Parathyroid adenoma (tissue), 2 donors: ENCODE results near the gene SKIC2.

Source experiments
- H2AFZ ChIP-seq: fragments of 300-600 bp; sonication (generic); one replicate; pipeline ENCODE4 v1.7.0; 2017; ENCODE audit warnings: antibody characterized with exemption, mild to moderate bottlenecking
- H3K27ac ChIP-seq: fragments of 300-600 bp; sonication (generic); one replicate; pipeline ENCODE4 v1.7.0; 2017
- H3K27me3 ChIP-seq: fragments of 300-600 bp; sonication (generic); one replicate; pipeline ENCODE4 v1.7.0; 2017; ENCODE audit warnings: low read length; ENCODE audit not compliant: control insufficient read depth, insufficient read depth
- H3K36me3 ChIP-seq: fragments of 300-600 bp; sonication (generic); one replicate; pipeline ENCODE4 v1.7.0; 2017; ENCODE audit warnings: low read length; ENCODE audit not compliant: control insufficient read depth, insufficient read depth
- H3K4me1 ChIP-seq: fragments of 300-600 bp; sonication (generic); one replicate; pipeline ENCODE4 v1.7.0; 2017; ENCODE audit warnings: control low read depth
- H3K4me2 ChIP-seq: fragments of 300-600 bp; sonication (generic); one replicate; pipeline ENCODE4 v1.7.0; 2017; ENCODE audit warnings: low read length
- H3K4me3 ChIP-seq: fragments of 300-600 bp; sonication (generic); one replicate; pipeline ENCODE4 v1.7.0; 2017; ENCODE audit warnings: low read depth, low read length
- H3K79me2 ChIP-seq: fragments of 300-600 bp; sonication (generic); one replicate; pipeline ENCODE4 v1.7.0; 2017; ENCODE audit warnings: control low read depth
- H3K9ac ChIP-seq: fragments of 300-600 bp; sonication (generic); one replicate; pipeline ENCODE4 v1.7.0; 2017; ENCODE audit warnings: mild to moderate bottlenecking
- H3K9me3 ChIP-seq: fragments of 300-600 bp; sonication (generic); one replicate; pipeline ENCODE4 v1.7.0; 2017; ENCODE audit warnings: low read length; ENCODE audit not compliant: control insufficient read depth
- TF ChIP-seq, protein P1 (sequence below): fragments of 300-600 bp; sonication (generic); IDR thresholded peaks from one replicate; pipeline ENCODE4 v1.7.0; 2017; ENCODE audit warnings: antibody characterized with exemption, mild to moderate bottlenecking
- donor health status: primary hyperparathyroidism.

SKIC2 gene

DNA sequence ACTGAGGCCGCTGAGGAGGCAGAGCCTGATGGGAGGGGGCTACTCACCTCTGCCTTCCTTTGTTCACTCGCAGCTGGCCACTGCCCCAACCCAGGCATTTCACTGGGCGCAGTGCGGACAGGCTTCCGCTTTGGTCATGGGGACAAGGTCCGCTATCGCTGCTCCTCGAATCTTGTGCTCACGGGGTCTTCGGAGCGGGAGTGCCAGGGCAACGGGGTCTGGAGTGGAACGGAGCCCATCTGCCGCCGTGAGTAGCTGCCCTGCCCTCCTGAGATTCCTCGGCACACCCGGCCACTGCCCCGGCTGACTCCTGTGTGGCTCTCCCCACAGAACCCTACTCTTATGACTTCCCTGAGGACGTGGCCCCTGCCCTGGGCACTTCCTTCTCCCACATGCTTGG, 25.4 kb upstream of the SKIC2 start:
- Histone ChIP-seq H3K79me2 (no peaks in the 10 kb centered on the region), H3K27me3 (no peaks in the 10 kb centered on the region), H3K27ac (no peak overlapping the region), H3K4me1 (no peaks in the 10 kb centered on the region), H3K9ac (no peak overlapping the region), H2AFZ (no peak overlapping the region), H3K4me3 (no peak overlapping the region), H3K4me2 (no peak overlapping the region), H3K9me3 (no peaks in the 10 kb centered on the region), H3K36me3 (no peaks in the 10 kb centered on the region)
- TF ChIP-seq, protein P1, sequence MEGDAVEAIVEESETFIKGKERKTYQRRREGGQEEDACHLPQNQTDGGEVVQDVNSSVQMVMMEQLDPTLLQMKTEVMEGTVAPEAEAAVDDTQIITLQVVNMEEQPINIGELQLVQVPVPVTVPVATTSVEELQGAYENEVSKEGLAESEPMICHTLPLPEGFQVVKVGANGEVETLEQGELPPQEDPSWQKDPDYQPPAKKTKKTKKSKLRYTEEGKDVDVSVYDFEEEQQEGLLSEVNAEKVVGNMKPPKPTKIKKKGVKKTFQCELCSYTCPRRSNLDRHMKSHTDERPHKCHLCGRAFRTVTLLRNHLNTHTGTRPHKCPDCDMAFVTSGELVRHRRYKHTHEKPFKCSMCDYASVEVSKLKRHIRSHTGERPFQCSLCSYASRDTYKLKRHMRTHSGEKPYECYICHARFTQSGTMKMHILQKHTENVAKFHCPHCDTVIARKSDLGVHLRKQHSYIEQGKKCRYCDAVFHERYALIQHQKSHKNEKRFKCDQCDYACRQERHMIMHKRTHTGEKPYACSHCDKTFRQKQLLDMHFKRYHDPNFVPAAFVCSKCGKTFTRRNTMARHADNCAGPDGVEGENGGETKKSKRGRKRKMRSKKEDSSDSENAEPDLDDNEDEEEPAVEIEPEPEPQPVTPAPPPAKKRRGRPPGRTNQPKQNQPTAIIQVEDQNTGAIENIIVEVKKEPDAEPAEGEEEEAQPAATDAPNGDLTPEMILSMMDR: no peak

DNA sequence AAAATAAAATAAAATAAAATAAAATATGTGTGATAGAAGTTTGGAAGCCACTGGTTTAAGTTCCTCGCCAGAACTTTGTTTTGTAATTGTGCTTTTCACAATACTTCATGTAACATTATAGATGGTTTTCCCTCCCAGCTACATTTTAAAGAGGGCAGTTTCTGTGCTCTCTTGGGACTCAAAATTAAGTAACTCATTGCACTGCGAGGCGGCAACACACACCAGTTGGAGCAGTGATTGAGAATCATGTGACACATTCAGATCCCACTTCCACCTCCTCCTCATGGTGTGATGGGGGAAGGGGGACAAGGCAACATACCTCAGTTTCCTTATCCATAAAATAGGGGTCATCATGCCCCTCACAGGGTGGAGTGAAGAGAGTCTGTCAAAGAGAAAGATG, 24.0 kb upstream of the SKIC2 start:
- H2AFZ ChIP-seq: no peak overlapping the region
- no peaks in the 10 kb centered on the region for H3K36me3 ChIP-seq

DNA sequence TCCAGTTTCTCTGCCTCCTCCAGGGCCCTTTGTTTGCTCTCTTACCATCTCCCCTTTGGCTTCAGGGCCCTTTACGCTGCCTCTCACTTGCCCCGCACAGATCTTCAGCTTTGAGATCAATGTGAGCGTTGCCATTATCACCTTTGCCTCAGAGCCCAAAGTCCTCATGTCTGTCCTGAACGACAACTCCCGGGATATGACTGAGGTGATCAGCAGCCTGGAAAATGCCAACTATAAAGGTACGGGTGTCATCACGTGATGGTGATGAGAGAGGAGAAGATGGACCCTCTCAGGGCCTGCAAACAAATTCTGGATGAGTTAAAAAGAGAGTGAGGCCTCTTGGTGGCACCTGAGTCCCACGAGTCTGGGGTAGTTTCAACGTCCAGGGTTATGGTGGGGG, 23.2 kb upstream of the SKIC2 start:
- Histone ChIP-seq H3K4me3 (no peak overlapping the region), H3K36me3 (no peaks in the 10 kb centered on the region), H3K9ac (no peak overlapping the region)

More for the DNA sequence above, 24.0 kb upstream of the SKIC2 start:
- TF ChIP-seq, protein P1: no peak
- no peaks in the 10 kb centered on the region for H3K27me3 ChIP-seq
- H3K9ac ChIP-seq: no peak overlapping the region
- H3K79me2 ChIP-seq: no peaks in the 10 kb centered on the region
- H3K27ac ChIP-seq: no peak overlapping the region
- no peaks in the 10 kb centered on the region for H3K4me1 ChIP-seq
- H3K9me3 ChIP-seq: no peaks in the 10 kb centered on the region
- H3K4me2 ChIP-seq: no peak overlapping the region
- no peak overlapping the region for H3K4me3 ChIP-seq

DNA sequence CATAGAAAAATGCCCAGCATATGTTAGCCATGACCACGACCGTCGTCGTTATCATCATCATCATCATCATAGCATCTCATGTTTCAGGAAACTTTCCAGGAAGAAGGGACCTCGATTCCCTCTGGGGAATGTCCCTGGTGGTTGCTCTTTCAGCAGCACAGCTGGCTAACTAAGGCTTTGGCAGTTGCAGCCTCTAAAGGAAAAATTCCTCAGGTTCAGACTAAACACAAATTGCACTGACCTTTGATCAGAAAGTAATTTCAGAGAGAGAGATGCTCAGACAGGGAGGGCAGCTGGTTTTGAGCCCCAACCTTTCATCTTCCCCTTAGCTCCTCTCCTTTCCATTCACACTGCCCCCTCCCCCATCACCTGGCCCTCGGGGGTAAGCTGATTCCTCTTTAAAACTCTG, 18.7 kb upstream of the SKIC2 start:
- no peaks in the 10 kb centered on the region for H3K9me3 ChIP-seq
- no peaks in the 10 kb centered on the region for H3K79me2 ChIP-seq
- no peaks in the 10 kb centered on the region for H3K27me3 ChIP-seq
- TF ChIP-seq, protein P1: no peak
- H3K36me3 ChIP-seq: no peaks in the 10 kb centered on the region
- H3K4me3 ChIP-seq: no peak overlapping the region
- peak overlapping the region; percentile 33 for H3K27ac ChIP-seq
- H3K4me2 ChIP-seq: no peak overlapping the region
- peaks cover 16% of the 10 kb centered on the region for H3K4me1 ChIP-seq
- no peak overlapping the region for H3K9ac ChIP-seq
- peak overlapping the region; percentile 63 for H2AFZ ChIP-seq

More for the DNA sequence above, 23.2 kb upstream of the SKIC2 start:
- TF ChIP-seq, protein P1: no peak
- H3K9me3 ChIP-seq: no peaks in the 10 kb centered on the region
- H3K79me2 ChIP-seq: no peaks in the 10 kb centered on the region
- no peaks in the 10 kb centered on the region for H3K27me3 ChIP-seq
- H2AFZ ChIP-seq: no peak overlapping the region
- no peak overlapping the region for H3K4me2 ChIP-seq
- no peak overlapping the region for H3K27ac ChIP-seq
- H3K4me1 ChIP-seq: peaks cover 8% of the 10 kb centered on the region

DNA sequence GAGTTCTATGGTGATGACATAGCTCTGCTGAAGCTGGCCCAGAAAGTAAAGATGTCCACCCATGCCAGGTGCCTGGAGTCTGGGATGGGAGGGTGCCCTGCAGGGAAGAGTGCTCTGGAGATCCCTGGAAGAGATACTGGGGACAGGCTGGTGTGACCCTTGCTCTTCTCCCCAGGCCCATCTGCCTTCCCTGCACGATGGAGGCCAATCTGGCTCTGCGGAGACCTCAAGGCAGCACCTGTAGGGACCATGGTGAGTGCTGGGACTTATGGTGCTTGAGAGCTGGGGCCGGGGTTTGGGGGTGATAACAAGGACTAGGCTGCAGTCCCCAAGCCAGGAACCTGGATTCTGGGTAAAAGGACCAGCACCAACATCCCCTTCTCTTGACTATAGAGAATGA, 15.2 kb upstream of the SKIC2 start:
- TF ChIP-seq, protein P1: no peak
- no peak overlapping the region for H3K27ac ChIP-seq
- no peak overlapping the region for H2AFZ ChIP-seq
- peaks cover 6% of the 10 kb centered on the region for H3K79me2 ChIP-seq
- no peaks in the 10 kb centered on the region for H3K27me3 ChIP-seq
- H3K9me3 ChIP-seq: no peaks in the 10 kb centered on the region
- H3K9ac ChIP-seq: no peak overlapping the region
- no peak overlapping the region for H3K4me3 ChIP-seq
- H3K36me3 ChIP-seq: no peaks in the 10 kb centered on the region
- H3K4me1 ChIP-seq: peaks cover 32% of the 10 kb centered on the region
- H3K4me2 ChIP-seq: no peak overlapping the region
